GM12892 (cell line): ENCODE data around the gene MAP3K12.

ENCODE experiments used
- POLR2A ChIP-seq: IDR thresholded peaks from 2 replicates; pipeline ENCODE4 v1.6.1; 2011; ENCODE audit warnings: low read depth, low read length, control low read depth
- TAF1 ChIP-seq: IDR thresholded peaks from 2 replicates; pipeline ENCODE4 v1.6.1; 2011; ENCODE audit warnings: low read depth, mild to moderate bottlenecking, control low read depth, low read length, borderline replicate concordance

DNA sequence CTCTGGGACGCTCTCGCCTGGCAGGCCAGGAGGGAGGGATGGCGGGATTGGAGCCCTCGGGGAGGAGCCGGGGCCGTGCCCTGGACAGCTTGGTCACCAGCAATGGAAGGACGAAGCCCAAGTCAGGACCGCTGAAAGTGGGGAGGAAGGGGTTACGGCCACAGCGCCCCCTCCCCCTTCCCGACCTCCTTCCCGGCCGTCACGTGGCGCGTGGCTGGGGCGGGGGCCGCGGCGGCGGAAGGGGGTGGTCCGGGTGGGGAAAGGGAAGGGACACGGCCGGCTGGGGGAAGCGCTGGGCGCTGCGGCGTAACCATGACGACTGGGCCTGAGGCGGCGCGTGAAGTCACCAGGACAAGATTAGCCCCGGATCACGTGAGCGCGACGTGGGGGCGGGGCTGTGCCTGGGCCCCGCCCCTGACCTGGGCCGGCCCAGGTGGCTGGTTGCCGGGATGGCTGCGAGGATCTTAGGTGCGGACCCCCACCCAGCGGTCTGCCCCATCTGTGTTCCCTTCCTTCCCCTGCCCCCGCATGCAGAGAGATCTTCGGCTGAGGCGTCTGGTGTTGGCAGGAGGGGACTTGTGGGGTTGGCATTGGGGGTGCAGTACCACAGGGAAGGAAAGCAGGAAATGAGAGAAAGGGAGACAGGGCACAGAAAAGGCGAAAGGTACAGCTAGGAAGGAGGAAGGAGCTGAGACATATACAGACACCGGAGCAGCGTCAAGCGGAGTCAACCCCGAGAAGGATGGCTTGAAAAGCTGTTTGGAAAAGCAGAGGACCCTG, 6.2 kb downstream of the MAP3K12 start:
- TF ChIP-seq POLR2A (peak; percentile 55; the same call in 1 of the 2 replicates), TAF1 (no peak)
